Stimulated activated CD8-positive, alpha-beta memory T cell treated with anti-CD3 and anti-CD28 coated beads, Interleukin-15, amount 100 ng/mL, for 48 hours (primary cell): ENCODE measurements around the gene TRAPPC3.
A peak's percentile ranks its signal among the peaks of the same experiment; 100 is the strongest.
"Not testable (repeated sequence)": the region's sequence is repeated elsewhere in the genome, so short reads cannot be mapped to it uniquely, and the experiment has no call there.

Experiments
- DNase-seq, 2 donors: peaks; one replicate each; pipeline ENCODE4 v3.0.0-alpha.2; 2020; ENCODE audit warnings: low read depth in 2 of 2

Gene TRAPPC3

DNA sequence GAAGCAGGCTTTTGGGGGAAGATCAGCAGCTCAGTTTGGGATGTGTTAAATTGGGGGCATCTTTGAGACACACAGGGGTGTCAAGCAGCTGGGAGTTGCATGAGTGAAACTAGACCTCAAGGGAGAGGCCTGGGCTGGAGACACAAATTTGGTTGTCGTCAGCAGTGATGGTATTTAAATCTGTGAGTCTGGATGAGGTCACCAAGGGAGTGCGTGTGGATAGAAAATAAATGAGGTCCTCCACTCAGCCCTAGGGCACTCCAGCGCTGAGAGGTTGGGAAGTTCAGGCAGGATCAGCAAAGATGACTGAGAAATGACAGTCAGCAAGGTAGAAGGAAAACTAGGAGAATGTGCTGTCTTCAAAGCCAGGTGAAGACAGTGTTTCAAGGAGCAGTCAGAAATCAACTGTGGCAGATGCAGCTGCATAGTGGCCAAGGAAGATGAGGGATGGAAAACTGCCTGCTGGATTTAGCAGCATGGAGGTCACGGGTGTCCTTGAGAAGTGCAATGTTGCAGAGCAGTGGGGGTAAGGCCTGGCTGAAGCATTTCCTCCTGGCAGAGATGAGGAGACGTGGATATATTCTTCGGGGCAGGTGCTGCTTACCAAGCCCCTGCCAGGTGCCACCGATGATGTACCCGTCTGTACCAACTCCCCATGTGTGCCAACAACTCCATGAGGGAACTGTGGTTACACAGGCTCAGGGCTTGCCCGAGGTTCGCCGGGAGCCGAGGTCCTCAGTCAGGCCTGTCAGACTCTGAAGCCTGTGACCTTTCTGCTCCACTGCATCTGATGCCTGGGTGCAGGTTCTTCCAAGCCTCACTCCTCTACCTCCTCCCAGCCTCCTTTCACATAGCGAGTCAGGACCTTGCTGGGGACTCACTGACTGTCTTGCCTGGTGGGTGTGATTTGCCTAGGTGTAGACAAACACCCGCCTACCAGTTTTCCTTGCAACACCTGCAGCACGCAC, 17.9 kb upstream of the TRAPPC3 start:
- no peak for DNase-seq

DNA sequence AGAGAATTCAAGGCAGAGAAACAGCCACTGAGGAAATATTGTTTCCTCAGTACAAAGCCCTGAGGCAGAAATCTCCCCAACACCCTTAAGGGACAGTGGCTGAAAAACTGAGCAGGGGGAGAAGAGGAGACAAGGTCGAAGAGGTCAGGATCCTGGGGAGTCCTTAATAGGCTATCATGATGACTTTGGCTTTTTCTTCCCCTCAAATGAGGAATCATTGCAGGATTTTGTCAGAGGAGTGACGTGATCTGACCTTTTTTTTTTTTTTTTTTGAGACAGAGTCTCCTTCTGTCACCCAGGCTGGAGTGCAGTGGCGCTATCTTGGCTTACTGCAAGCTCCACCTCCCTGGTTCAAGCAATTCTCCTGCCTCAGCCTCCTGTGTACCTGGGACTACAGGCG, 16.9 kb upstream of the TRAPPC3 start:
- DNase-seq, result no peak

GRCh38 chr1:36165145-36165544, 15.9 kb upstream of the TRAPPC3 start:
- DNase-seq, result no peak

DNA sequence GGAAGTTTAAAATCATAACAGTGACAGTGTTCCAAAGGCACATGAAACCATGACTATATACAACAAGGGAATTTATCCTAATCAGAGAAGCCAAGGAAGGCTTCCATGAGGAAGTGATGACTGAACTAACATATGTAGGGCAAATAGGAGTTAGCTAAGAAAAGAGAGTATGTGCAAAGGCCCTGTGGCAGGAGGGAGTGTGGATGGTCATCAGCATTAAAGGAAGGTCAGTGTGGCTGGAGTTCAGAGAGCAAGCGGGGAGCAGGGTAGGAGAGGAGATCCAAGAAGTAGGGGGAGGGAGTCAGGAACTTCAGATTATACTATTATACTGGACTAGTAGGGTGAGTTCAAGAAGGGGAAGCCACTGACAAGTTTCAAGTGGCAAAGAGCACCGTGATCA, 15.1 kb upstream of the TRAPPC3 start:
- DNase-seq, result no peak

DNA sequence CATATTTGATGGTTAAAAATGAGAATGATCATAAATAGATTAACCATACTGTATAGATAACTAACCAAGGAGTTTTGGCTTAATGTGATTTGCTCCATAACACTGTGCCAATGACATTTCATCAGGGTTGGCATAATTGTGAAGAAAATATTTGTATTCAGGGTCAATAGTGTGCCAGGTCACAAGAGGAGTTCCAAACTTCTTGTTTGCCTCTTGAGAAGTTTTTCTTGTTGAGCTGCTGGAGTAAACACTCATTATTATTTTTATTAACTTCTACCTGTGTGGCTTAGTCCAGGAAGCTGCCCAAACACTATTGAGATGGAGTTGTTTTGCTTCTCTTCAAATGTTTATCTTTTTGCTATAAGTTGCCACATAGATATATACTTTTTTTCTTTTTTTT, 14.1 kb upstream of the TRAPPC3 start:
- no peak for DNase-seq

- no peak for DNase-seq
Measured at GRCh38 chr1:36162680-36163239, 13.5 kb upstream of the TRAPPC3 start.

GRCh38 chr1:36161641-36162531, 12.6 kb upstream of the TRAPPC3 start:
- peak in 1 of 2 donors; percentile 32 for DNase-seq

DNA sequence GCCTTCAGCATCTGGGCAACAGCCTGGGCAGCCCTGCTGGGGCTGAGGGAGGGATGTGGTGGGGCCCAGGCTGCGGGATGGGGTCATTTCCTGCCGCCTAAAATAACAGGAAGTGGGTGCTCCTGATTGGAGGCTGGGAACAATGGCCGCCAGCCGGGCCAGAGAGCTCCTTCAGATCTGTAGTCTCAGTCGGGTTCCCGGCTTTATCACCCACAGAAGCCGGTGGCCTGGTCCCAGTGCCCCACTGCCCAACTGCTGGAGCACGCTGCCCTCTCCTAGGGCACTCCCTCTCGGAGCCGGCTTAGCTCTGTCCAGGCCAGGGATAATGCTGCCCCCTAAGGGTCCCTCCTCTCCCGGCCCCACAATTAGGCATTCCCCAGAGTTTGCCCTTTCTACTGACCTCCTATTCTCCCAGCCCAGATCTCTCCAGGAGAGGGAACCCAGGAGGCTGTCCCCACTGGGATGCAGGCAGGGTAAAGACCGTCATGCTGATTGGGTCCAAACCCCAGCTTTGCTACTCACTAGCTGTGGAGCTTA, 11.7 kb upstream of the TRAPPC3 start:
- DNase-seq, result peak; percentile 68 to 69

DNA sequence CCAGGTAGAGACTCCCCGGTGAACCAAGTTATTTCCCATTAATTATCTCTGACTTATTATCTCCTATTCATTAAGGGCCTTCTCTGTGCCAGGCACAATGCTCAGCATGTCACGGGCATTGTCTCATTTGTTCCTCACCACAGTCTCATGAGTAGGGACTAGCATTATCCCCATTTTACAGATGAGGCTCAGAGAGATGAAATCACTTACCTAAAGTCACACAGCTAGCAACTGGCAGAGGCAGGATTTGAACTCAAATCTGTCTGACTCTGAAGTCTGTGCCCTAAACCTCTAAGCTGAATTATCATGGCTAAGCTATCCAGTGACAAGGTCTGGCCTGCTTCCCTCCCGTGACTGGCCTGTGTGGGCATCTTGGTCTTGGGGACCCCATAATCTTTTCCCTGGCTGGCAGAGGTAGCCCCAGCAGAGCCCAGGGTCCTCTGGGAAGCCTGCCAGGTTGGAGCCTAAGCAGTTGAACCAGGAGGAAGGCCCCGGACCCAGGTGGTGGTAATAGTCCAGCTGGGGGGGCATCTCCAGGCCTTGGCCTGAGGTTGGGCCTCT, 11.2 kb upstream of the TRAPPC3 start:
- no peak for DNase-seq

DNA sequence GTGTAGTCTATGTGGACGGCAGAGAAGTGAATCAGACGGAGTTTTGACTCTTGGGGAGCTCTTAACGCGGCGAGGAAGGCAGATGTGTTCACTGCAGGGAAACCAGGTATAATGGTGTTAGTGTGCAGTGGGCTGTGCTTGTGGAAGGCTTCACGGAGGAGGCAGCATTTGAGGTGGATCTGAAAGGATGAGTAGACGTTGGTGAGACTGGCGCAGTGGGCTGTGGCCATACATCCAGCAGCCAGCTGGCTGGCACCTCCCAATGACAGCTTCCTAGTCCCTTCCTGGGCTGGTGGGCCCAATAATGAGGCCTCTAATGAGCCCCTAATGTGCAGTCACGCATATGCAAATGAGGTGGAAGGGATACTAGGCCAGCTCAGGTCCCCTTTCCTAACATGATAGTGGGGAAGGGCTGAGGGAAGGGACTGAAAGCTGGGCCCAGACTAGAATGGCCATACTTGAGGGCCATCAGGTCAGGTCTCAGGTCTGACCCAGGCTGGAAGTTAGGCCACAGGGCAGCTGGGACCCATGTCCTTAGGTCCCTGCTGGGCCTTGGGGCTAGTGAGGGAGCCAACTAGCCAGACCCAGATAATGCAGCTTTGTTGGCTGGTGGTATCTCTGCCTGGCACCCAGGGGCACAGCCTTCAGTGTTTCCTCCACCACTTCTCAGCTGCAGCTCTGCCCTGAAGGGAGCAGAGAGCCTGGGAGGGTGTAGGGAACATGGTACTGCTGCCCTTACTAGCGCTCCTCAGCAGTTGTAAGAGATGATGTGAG, 10.5 kb upstream of the TRAPPC3 start:
- no peak for DNase-seq

GRCh38 chr1:36158827-36159252, 9.6 kb upstream of the TRAPPC3 start:
- DNase-seq, result not testable (repeated sequence)

DNA sequence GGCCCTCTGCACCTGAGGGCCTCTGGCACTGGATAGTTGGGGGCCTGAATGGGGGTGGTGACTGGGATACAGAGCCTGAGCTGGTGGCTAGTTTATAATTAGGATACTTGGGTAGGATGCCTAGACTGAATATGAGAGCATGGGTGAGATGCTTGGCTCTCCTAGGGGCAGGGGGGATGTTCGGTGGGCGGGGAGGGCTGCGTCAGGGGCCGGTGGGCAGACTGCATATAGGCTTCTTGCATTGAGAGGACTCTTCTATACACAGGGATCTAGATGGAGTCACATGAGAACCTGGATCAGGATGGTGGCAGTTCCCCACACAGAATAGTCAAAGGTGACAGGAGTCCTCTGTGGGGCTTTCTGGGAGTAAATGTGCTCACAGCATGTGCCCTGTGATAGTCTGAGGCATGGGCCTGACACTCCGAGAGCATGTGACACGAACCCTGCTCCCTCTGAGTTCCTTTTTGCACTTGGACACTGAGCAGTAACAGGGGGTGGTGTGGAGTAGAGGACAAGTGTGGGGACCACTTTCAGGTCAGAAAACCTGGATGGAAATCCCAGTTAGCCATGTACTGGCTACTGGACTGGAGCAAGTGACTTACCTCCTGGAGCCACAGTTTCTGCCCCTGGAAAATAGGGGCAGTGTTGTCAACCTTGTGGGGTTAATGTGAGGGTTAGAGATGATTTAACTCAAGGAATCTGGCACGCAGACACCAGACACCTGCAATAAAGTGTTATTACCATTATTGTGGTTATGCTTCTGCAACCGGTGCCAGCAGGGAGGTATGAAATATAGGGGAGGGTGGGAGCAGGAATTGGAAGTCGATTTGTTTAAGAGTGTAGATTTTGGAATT, 8.9 kb upstream of the TRAPPC3 start:
- DNase-seq, result no peak

- DNase-seq, result no peak
Measured at GRCh38 chr1:36157115-36157903, 8.0 kb upstream of the TRAPPC3 start.

DNA sequence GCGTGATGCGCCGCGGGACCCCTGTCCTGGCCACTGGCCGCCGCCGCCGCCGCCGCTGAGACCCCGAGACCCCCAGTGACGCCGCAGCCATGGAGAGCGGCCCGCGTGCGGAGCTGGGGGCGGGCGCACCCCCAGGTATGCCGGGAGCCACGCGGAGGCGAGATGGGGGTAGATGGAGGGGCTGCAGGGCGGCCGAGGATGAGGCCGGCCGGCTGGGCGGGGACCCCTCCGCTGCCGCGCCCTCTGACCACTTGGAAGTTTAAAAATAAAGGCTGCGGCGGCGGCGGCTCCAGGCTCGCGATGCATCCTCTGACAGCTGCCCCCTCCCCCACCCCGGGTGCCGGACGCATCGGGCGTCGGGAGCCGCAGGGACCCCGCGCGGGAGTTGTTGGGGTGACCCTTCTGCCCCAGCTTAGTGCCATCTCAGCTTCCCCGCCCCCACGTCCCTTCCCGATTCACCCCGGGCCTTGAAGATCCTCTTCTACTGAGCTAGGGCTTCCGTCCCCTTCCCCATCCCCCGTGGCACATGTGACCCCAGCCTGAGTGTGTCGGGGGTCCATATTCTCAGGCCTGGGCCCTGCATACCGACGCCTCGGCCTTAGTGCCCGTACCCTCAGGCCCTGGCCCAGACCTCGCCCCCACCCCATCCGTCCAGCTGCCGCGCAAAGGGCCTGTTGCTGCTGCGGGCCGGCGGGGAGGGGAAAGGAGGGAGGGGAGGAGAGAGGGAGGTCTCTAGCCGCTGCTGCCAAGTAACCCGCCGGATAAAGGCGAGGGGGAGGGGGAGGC, 7.2 kb upstream of the TRAPPC3 start:
- DNase-seq, result peak; percentile 38

DNA sequence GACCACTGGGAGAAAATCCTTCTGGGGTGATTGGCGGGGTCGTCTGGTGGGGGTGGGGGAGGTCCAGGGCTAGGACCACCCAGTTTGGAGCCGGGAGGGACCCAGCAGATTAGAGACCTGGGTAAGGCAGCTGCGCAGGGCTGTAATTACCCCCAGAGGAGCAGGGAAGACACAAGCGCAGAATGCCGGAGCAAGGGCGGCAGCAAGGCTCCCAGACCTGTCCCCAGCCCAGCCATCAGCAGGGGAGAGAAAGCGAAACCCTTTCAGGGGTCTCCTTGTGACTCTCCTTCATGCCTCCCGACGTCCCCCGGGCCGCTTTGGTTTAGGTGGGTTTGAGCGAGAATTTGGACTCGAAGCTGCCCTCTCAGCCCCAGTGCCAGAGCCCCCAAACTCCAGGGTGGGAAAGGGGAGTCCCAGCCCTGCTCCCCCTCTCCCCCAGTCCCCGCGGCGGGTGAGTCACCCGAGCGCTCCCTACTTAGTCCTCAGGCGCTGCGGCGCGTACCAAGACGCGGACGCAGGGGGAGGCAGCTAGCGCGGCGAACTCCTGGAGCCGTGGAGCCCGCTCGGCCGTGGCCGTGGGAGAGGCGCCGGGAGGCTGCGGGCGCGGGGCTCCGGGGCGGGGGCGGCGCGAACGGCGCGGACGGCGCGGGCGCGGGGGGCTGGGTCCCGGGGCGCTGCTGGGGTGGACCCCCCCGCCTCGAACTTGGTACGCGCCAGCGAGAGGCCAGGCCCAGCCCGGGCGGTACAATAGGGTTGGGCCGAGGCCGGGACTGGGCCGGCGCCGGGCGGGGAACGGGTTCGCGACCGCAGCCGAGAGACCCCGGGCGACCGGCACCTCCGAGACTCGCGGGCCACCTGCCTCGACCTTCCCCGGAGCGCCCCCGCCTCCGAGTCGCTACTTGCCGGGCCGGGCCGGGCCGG, 6.4 kb upstream of the TRAPPC3 start, which contains the start of gene MAP7D1:
TSS of gene MAP7D1 (plus strand) at position 753 of the 921 bp plus-strand sequence. CDS start 258 bp downstream, outside the sequence.
- peak; percentile 73 to 76 for DNase-seq

DNA sequence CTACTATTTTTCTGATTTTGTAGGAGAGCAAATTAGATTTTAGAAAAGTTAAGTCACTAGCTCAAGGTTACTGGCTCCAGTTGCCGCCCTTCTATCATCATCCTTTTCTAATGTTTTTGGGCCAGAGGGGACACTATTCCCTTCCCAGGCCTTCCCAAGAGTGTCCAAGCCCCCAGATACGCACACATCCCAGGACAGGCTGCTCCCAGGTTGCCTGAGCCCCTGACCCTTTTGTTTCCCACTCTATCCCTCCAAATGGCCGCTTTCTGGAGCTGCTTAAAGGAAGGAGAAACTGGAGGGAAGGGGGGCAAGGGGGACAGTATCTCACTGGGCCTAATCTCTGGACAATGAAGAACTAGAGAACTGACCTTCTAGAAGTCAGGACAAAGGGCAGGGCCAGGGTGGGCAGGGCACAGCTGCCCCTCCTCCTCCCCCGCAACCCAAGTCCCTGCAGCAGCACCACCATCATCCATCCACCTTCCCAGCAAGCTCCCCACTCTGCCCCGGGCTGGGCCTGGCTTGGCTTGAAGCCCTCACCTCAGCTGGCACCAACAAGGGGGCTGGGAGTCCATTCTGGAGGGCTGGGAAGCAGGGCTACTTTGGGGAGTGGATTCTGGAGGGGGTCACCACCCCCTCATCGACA, 5.6 kb upstream of the TRAPPC3 start:
- DNase-seq, result no peak
